Hepatocyte (in vitro differentiated cells): ENCODE data around the gene PAMR1.
"Not testable (repeated sequence)": the region's sequence is repeated elsewhere in the genome, so short reads cannot be mapped to it uniquely, and the experiment has no call there.

ENCODE experiments used
- EZH2 ChIP-seq: fragments of 200-600 bp; sonication (generic); IDR thresholded peaks from 2 replicates; pipeline ENCODE4 v1.6.1; 2016; ENCODE audit warnings: antibody characterized with exemption, mild to moderate bottlenecking, borderline replicate concordance
- EZH2phosphoT487 ChIP-seq: fragments of 200-600 bp; sonication (generic); IDR thresholded peaks from one replicate; pipeline ENCODE4 v1.6.1; 2018; ENCODE audit warnings: antibody characterized with exemption, mild to moderate bottlenecking, low read depth, moderate library complexity; ENCODE audit not compliant: unreplicated experiment, severe bottlenecking
- TF ChIP-seq, protein P1 (sequence below): fragments of 200-600 bp; sonication (generic); IDR thresholded peaks from 2 replicates; pipeline ENCODE4 v1.5.1; 2016; ENCODE audit warnings: antibody characterized with exemption, mild to moderate bottlenecking; ENCODE audit not compliant: poor library complexity

- TF ChIP-seq, protein P1, sequence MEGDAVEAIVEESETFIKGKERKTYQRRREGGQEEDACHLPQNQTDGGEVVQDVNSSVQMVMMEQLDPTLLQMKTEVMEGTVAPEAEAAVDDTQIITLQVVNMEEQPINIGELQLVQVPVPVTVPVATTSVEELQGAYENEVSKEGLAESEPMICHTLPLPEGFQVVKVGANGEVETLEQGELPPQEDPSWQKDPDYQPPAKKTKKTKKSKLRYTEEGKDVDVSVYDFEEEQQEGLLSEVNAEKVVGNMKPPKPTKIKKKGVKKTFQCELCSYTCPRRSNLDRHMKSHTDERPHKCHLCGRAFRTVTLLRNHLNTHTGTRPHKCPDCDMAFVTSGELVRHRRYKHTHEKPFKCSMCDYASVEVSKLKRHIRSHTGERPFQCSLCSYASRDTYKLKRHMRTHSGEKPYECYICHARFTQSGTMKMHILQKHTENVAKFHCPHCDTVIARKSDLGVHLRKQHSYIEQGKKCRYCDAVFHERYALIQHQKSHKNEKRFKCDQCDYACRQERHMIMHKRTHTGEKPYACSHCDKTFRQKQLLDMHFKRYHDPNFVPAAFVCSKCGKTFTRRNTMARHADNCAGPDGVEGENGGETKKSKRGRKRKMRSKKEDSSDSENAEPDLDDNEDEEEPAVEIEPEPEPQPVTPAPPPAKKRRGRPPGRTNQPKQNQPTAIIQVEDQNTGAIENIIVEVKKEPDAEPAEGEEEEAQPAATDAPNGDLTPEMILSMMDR: not testable (repeated sequence)
- not testable (repeated sequence) for TF ChIP-seq EZH2, EZH2phosphoT487
These were observed 3.3 kb downstream of the PAMR1 start for GRCh38 chr11:35522091-35522490.
